Dermis microvascular lymphatic vessel endothelial cell (primary cell): ENCODE measurements around the gene FGF12. TPM values are rescaled to one million over a fixed set of nuclear protein-coding genes. Genes with fewer than 3 reads are reported as not detected.

Source experiments
- DNase-seq, 2 donors: peaks; one replicate each; pipeline versions ENCODE4 v3.0.0 to v3.0.0-alpha.2; 2010; ENCODE audit warnings: low read depth in 2 of 2
- total RNA-seq: library from RNA; depleted of rRNA; stranded (reverse); fragments of >200 nt; gene quantifications from 2 replicates; pipeline ENCODE4 v1.2.1, GENCODE V29; 2014

FGF12 gene
- total RNA-seq, 1 donor from 2014 or later = 1.7 TPM

- DNase-seq = no peak
Observed at GRCh38 chr3:192685801-192686200, 41.5 kb downstream of the FGF12 start.

DNA sequence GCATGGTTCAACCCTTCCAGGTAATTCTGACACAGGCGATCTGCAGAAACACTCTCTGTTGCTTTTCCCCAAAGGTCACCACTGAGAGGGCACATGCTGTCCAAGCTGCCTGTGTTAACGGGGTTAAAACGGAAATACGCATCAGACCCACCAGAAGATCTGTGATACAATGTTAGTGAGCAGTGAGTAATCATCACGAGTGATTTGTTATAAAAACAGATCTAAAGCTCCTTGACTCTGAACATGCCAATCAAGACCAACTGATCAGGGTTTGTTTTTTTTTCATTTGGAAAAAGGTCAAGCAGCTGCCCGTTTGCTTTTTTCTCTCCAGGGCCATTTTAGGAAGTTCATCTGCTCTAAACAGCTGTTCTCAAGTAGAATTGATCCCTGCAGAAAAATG is 43.2 kb downstream of the FGF12 start:
- DNase-seq = no peak

DNA sequence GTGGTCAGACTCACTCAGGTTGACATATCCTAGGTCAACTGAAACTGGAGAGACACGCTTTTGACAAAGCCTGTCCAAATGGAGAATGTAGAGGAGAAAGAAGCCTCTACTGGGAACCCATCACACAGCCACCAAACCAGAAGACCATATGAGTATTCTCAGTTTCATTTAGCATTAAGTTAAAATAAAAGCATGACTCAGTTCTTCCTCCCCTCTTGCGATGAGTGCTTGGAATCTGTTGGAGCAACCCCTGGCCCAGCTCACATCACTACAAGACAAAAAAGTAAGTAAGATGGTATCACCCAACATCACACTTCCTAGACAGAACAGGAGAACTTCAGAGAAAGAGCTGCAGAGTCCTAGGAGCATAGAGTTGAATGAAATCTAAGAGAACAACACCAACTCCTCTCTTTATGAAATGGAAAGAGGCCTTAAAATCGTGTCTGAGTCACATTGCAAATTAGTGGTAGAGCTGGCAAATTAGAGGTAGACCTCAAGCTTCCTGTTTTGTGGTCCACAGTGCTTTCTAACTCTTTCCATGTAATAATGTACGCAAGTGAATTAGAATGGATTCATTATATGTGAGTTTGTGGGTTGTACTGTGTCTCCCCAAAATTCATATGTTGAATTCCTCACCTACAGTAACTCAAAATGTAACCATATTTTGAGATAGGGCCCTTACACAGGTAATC is 51.2 kb downstream of the FGF12 start:
- no peak for DNase-seq

- DNase-seq = no peak
Observed at GRCh38 chr3:192655628-192656027, 71.7 kb downstream of the FGF12 start.

GRCh38 chr3:192655040-192655439 is 72.3 kb downstream of the FGF12 start:
- DNase-seq = no peak

DNA sequence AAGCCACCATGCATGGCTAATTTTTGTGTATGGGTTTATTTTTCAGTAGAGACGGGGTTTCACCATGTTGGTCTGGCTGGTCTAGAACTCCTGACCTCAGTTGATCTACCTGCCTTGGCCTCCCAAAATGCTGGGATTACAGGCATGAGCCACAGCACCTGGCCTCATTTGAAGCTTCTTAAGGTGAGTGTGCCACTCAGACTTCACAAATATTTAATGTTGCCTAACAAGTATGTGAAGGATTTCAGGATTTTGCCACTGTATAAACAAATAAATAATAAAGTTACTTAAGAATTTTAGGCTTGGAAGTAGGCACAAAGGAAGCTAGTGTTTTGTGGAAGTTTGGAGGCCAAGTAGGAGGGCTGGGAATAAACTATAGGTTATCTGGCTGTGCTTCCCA is 73.5 kb downstream of the FGF12 start:
- DNase-seq = no peak

DNA sequence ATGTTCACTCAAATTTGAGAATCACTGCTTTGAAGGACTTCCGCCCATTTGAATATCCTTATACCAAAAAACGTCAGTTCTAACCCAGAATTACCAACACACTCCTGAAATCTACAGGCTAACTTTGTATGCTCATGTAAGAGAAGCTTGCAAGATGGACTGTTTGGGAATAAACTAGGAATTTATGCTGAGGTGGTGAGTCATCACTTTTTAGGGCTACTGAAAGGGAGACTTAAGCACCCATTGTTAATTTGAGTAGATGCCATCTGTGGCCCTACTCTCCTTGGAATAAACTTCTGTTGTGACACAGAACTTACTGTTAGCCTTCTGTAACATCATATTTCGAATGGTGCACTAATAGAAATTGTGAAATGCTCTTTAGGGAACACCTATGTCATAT is 74.6 kb downstream of the FGF12 start:
- no peak for DNase-seq

DNA sequence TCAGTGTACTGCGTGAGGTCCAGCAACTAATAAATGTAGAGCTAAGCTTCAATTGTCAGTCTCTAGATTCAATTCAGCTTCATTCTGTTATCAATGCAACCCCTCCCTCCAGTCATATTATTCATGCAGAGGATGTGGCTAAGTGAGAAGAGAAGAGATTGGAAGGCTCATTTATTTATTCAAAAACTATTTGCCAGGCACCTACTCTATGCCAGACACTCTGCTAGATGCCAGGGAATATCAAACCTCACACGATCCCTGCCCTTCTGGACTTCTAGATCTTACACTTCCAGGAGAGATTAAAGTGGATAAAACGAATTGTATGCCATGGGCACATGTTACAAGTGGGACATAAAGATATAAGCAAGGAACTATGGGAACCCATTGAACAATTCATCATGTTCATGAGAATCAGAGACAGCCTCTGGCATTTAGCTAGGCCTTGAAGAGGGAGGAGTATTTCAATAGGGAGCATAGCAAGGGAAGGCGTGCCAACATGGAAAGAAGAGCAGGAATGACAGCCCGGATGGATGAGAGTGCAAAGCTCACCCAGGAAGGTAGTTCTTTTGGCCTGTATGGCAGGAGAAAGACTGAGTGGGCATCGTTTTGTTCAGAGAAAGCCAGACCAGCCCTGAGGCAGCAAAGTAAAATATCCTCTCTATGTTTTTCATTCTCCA is 75.4 kb downstream of the FGF12 start:
- no peak for DNase-seq

GRCh38 chr3:192645437-192645836 is 81.9 kb downstream of the FGF12 start:
- no peak for DNase-seq

- no peak for DNase-seq
Observed at GRCh38 chr3:192642651-192643050, 84.7 kb downstream of the FGF12 start.

DNA sequence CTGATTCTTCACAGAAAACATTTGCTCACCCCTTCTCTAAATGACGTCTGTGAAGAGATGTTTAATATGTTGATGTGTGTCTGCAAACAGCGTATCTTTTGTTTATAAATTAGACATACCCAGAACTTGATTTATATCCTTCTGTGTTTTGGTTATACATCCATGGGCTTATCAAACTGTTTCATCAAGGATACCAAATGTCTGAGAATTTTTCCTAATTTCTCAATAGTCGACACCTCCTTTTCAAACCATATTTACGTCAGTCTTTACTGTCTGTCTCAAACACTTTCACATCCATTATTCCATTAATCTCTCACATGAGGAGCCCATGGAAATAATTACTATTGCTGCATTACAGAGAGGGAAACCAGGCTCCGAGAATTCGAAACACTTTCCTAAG is 85.4 kb downstream of the FGF12 start:
- no peak for DNase-seq

- no peak for DNase-seq
Observed at GRCh38 chr3:192639987-192640386, 87.4 kb downstream of the FGF12 start.

DNA sequence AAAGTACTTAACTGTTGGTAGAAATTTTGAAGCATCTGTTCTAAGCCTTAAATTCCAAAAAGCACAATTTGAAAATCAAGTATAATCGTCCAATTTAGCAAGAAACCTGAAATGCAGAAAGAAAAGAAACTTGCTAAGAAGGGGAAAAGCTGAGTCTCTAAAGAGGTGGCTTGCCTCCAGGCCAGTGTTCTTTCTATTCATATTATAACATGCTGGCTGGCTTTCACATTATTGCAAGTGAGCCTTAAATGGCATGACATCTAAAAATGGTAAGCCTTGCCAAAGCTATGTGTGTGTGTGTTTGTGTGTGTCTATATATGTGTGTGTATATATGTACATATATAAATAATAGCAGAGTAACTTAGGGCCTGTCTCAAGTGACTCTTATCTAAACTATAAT is 89.5 kb downstream of the FGF12 start:
- no peak for DNase-seq

GRCh38 chr3:192636517-192637444 is 90.6 kb downstream of the FGF12 start:
- no peak for DNase-seq

- no peak for DNase-seq
Observed at GRCh38 chr3:192629429-192629828, 97.9 kb downstream of the FGF12 start.

DNA sequence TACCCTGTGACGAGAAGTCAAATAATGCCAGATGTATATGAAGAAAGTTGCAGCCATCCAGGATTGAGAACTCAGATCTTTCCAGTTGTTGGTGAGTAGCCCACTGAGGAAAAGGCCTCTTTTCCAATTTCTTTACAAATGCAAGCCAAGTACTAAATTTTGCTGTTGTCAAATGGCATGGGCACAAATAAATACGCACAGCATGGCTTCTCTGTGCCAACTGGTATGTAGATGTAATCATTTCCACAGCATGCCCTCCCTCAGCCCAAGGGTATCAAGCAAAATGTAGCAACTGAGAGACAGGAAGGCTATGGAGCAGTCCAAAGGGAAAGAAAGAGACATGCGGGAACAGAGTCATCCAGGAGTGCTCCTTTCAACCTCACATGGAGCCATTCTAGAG is 105.4 kb downstream of the FGF12 start:
- no peak for DNase-seq

- DNase-seq = no peak
Observed at GRCh38 chr3:192620275-192620674, 107.1 kb downstream of the FGF12 start.

DNA sequence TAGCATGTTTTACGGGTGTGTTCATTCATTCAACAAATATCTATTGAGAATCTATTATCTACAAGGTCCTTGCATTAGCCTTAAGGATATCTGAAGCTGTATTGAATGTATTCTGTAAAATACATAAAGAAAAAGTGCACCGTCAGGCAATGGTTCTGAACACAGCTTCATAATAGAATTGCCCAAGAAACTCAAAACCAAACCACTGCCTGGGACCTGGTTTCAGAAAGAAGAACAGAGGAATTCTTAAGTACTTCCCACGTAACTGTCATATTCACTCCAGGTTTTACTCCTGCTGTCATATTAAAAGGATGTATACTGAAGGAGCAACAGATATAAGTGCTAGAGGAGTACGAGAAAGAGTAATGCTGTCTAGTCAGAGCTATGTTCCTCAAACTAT is 115.9 kb downstream of the FGF12 start:
- DNase-seq = no peak

- no peak for DNase-seq
Observed at GRCh38 chr3:192608726-192609600, 118.4 kb downstream of the FGF12 start.

DNA sequence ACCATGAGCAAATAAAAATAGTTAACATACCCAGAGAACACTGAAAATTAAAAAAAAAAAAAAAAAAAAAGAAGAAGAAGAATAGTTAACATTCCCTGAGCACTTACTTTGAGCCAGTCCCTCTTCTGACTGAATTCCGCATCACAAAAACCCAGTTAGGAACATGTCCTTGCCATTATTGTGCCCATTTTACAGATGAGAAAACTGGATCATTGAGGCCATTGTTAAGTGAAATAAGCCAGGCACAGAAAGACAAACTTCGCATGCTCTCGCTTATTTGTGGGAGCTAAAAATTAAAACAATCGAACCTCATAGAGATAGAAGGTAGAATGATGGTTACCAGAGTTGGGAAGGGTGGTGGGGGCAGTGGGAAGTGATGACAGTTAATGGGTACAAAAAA is 119.5 kb downstream of the FGF12 start:
- no peak for DNase-seq

GRCh38 chr3:192597913-192598312 is 129.4 kb downstream of the FGF12 start:
- DNase-seq = no peak
